SU-DHL-6 (cell line): Measurements from ENCODE around the gene ME2.

Experiments
- H2AFZ ChIP-seq: fragments of 200-600 bp; sonication (generic); 2 replicates; pipeline ENCODE4 v1.6.1; 2014; ENCODE audit warnings: low read depth, mild to moderate bottlenecking, moderate library complexity, mixed read lengths, antibody characterized with exemption, low read length; ENCODE audit not compliant: severe bottlenecking
- H3F3A ChIP-seq: fragments of 200-600 bp; shearing (Covaris generic); 2 replicates; pipeline ENCODE4 v1.6.0; 2016; ENCODE audit warnings: antibody characterized with exemption, mild to moderate bottlenecking; ENCODE audit not compliant: insufficient read depth
- H3K27ac ChIP-seq: fragments of 200-600 bp; sonication (generic); 2 replicates; pipeline ENCODE4 v1.5.1; 2016; ENCODE audit warnings: low read depth, mild to moderate bottlenecking, low read length, moderate library complexity, mixed read lengths
- H3K27me3 ChIP-seq: fragments of 200-600 bp; sonication (generic), shearing (Covaris generic); 2 replicates; pipeline ENCODE4 v1.6.0; 2014; ENCODE audit warnings: mild to moderate bottlenecking, low read length
- H3K36me3 ChIP-seq: fragments of 200-600 bp; sonication (generic); 2 replicates; pipeline ENCODE4 v1.6.1; 2014; ENCODE audit warnings: mild to moderate bottlenecking, low read length, mixed read lengths
- H3K4me2 ChIP-seq: fragments of 300-600, 200-600 bp; shearing (Covaris generic), sonication (generic); 2 replicates; pipeline ENCODE4 v1.6.0; 2014; ENCODE audit warnings: low read length, low read depth, mild to moderate bottlenecking; ENCODE audit not compliant: poor library complexity, severe bottlenecking
- H3K4me3 ChIP-seq: fragments of 200-600 bp; sonication (generic); 2 replicates; pipeline ENCODE4 v1.5.1; 2014; ENCODE audit warnings: antibody characterized with exemption, low read length, mild to moderate bottlenecking, mixed read lengths; ENCODE audit not compliant: insufficient read depth, poor library complexity, severe bottlenecking
- H3K79me2 ChIP-seq: fragments of 200-600 bp; sonication (generic); 2 replicates; pipeline ENCODE4 v1.6.1; 2014; ENCODE audit warnings: mild to moderate bottlenecking, low read length, moderate library complexity; ENCODE audit not compliant: insufficient read depth
- H3K9ac ChIP-seq: fragments of 200-600 bp; sonication (generic); 2 replicates; pipeline ENCODE4 v1.7.0; 2014; ENCODE audit warnings: mild to moderate bottlenecking, low read length
- H3K9me2 ChIP-seq: fragments of 200-600 bp; sonication (generic); replicated peaks from 2 replicates; pipeline ENCODE4 v1.6.1; 2014; ENCODE audit warnings: low read length; ENCODE audit not compliant: insufficient read depth
- H3K9me3 ChIP-seq: fragments of 200-600 bp; sonication (generic); 2 replicates; pipeline ENCODE4 v1.6.1; 2014; ENCODE audit warnings: low read length, mixed read lengths; ENCODE audit not compliant: insufficient read depth
- H4K20me1 ChIP-seq: fragments of 200-600 bp; sonication (generic); 2 replicates; pipeline ENCODE4 v1.6.1; 2014; ENCODE audit warnings: low read depth, mild to moderate bottlenecking, antibody characterized with exemption, low read length, moderate library complexity, mixed read lengths
- CTCF ChIP-seq: fragments of 200-600 bp; sonication (generic); IDR thresholded peaks from one replicate; pipeline ENCODE4 v1.5.1; 2017; ENCODE audit warnings: antibody characterized with exemption, mild to moderate bottlenecking, low read length, moderate library complexity; ENCODE audit not compliant: insufficient read depth, poor library complexity, severe bottlenecking
- EZH2phosphoT487 ChIP-seq: fragments of 200-600 bp; sonication (generic), shearing (Covaris generic); conservative IDR thresholded peaks from 2 replicates; pipeline ENCODE4 v1.6.1; 2018; ENCODE audit warnings: mild to moderate bottlenecking, antibody characterized with exemption, low read length, moderate library complexity, mixed read lengths

Gene ME2

GRCh38 chr18:50947899-50948298, 69.0 kb downstream of the ME2 start:
- no peaks in the 10 kb centered on the region for H3K79me2 ChIP-seq
- no peak overlapping the region for H2AFZ ChIP-seq
- H3K9me3 ChIP-seq: no peaks in the 10 kb centered on the region
- no peak overlapping the region for H3K4me3 ChIP-seq
- H3F3A ChIP-seq: 0 out of 2 replicates have a peak, but pooled peaks cover 5% of the 10 kb centered on the region
- no peak overlapping the region for H3K4me2 ChIP-seq
- TF ChIP-seq EZH2phosphoT487: no peak
- TF ChIP-seq CTCF: no peak
- H3K36me3 ChIP-seq: peaks cover under 1% of the 10 kb centered on the region; the same call in 1 of the 2 replicates
- H3K9ac ChIP-seq: no peak overlapping the region
- H4K20me1 ChIP-seq: no peaks in the 10 kb centered on the region
- H3K27me3 ChIP-seq: no peaks in the 10 kb centered on the region
- no peaks in the 10 kb centered on the region for H3K9me2 ChIP-seq
- H3K27ac ChIP-seq: no peak overlapping the region

GRCh38 chr18:50949185-50949584, 70.3 kb downstream of the ME2 start:
- Histone ChIP-seq H3K36me3 (no peaks in the 10 kb centered on the region), H3K27me3 (no peaks in the 10 kb centered on the region), H3K4me2 (no peak overlapping the region), H3K27ac (no peak overlapping the region), H2AFZ (no peak overlapping the region), H3K9ac (no peak overlapping the region), H3K79me2 (no peaks in the 10 kb centered on the region), H3K4me3 (no peak overlapping the region), H3K9me2 (no peaks in the 10 kb centered on the region), H3K9me3 (no peaks in the 10 kb centered on the region), H4K20me1 (no peaks in the 10 kb centered on the region; the same call in 1 of the 2 replicates), H3F3A (0 out of 2 replicates have a peak, but pooled peaks cover 5% of the 10 kb centered on the region)
- TF ChIP-seq CTCF: no peak
- no peak for TF ChIP-seq EZH2phosphoT487

DNA sequence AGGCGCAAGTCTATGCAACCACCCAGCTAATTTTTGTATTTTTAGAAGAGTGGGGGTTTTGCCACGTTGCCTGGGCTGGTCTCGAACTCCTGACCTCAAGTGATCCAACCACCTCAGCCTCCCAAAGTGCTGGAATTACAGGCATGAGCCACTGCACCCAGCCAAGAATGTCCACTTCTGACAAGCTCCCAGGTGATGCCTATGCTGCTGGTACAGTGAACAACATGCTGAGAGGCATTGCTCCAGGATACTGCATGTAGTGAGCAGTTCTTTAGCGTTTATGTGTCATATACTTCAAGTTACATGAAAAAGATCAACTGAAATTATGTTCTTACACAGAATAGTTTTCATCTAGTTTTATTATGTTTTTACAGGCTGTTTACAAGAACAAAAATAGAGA, 71.7 kb downstream of the ME2 start:
- Histone ChIP-seq H2AFZ (no peak overlapping the region), H4K20me1 (no peaks in the 10 kb centered on the region; the same call in 1 of the 2 replicates), H3K9me2 (no peaks in the 10 kb centered on the region), H3K79me2 (no peaks in the 10 kb centered on the region), H3K9me3 (no peaks in the 10 kb centered on the region), H3K27me3 (no peaks in the 10 kb centered on the region), H3K27ac (no peak overlapping the region), H3K4me2 (no peak overlapping the region), H3K9ac (no peak overlapping the region), H3F3A (0 out of 2 replicates have a peak, but pooled peaks cover 5% of the 10 kb centered on the region), H3K36me3 (no peaks in the 10 kb centered on the region), H3K4me3 (no peak overlapping the region)
- no peak for TF ChIP-seq CTCF
- TF ChIP-seq EZH2phosphoT487: no peak
